ENCODE data around the gene UBAC2. TPM values are rescaled to one million over a fixed set of nuclear protein-coding genes. Genes with fewer than 3 reads are reported as not detected.

Gene UBAC2
- total and polyA plus RNA-seq, 9 donors: 38.7 to 87.5 (median 48.0) TPM

GRCh38 chr13:99280166-99280565 is 79.5 kb downstream of the UBAC2 start:
- WGBS, 3 donors: 96 to 97% (median 97%) methylated on average over 3 of the region's 3 CpGs
- intact Hi-C loops (cut with DNase I): no loop called here
- no peak overlapping the region for H3K27ac ChIP-seq

GRCh38 chr13:99281811-99282263 is 81.2 kb downstream of the UBAC2 start:
- H3K4me3 ChIP-seq: no peak overlapping the region
- whole genome bisulfite sequencing, 3 donors: 84 to 94% (median 92%) methylated on average over 5 of the region's 5 CpGs
- no peaks in the 10 kb centered on the region for H3K9me3 ChIP-seq
- no peaks in the 10 kb centered on the region for H3K27me3 ChIP-seq
- peaks cover 6% of the 10 kb centered on the region for H3K4me1 ChIP-seq (ENCODE audit: insufficient read depth)
- H3K36me3 ChIP-seq: no peaks in the 10 kb centered on the region
- DNase-seq: peak in 1 of 5 donors; percentile 28
- intact Hi-C loops (cut with DNase I): no loop called here
- no peak overlapping the region for H3K27ac ChIP-seq
- TF ChIP-seq CTCF (IDR thresholded peaks at IDR 0.05) (no peak), POLR2A (IDR thresholded peaks at IDR 0.05) (no peak), EP300 (IDR thresholded peaks at IDR 0.05) (peak; percentile 31)

More at GRCh38 chr13:99280166-99280565, 79.5 kb downstream of the UBAC2 start:
- H3K4me1 ChIP-seq (ENCODE audit: insufficient read depth): peaks cover 3% of the 10 kb centered on the region
- H3K36me3 ChIP-seq: no peaks in the 10 kb centered on the region
- no peak for TF ChIP-seq POLR2A (IDR thresholded peaks at IDR 0.05)
- TF ChIP-seq CTCF (IDR thresholded peaks at IDR 0.05): no peak
- no peak for TF ChIP-seq EP300 (IDR thresholded peaks at IDR 0.05)
- no peak for DNase-seq
- no peaks in the 10 kb centered on the region for H3K27me3 ChIP-seq
- no peak overlapping the region for H3K4me3 ChIP-seq
- H3K9me3 ChIP-seq: no peaks in the 10 kb centered on the region

- Histone ChIP-seq H3K4me1 (ENCODE audit: insufficient read depth) (peaks cover 6% of the 10 kb centered on the region), H3K27me3 (no peaks in the 10 kb centered on the region), H3K9me3 (no peaks in the 10 kb centered on the region), H3K27ac (no peak overlapping the region), H3K36me3 (no peaks in the 10 kb centered on the region), H3K4me3 (no peak overlapping the region)
- TF ChIP-seq EP300 (IDR thresholded peaks at IDR 0.05): no peak
- TF ChIP-seq CTCF (IDR thresholded peaks at IDR 0.05): no peak
- no peak for TF ChIP-seq POLR2A (IDR thresholded peaks at IDR 0.05)
- intact Hi-C loops (cut with DNase I): no loop called here
- WGBS, 3 donors: 59 to 80% (median 74%) methylated on average over 1 of the region's 1 CpG
- DNase-seq: no peak
These were observed 81.9 kb downstream of the UBAC2 start for GRCh38 chr13:99282264-99283231.

GRCh38 chr13:99285432-99286182 is 85.0 kb downstream of the UBAC2 start:
- intact Hi-C loops (cut with DNase I): no loop called here
- WGBS, 3 donors: 38 to 52% (median 48%) methylated on average over 10 of the region's 10 CpGs
- H3K9me3 ChIP-seq: no peaks in the 10 kb centered on the region
- H3K27ac ChIP-seq: peak overlapping the region in 1 of 2 donors; percentile 43
- TF ChIP-seq EP300 (IDR thresholded peaks at IDR 0.05) (no peak), POLR2A (IDR thresholded peaks at IDR 0.05) (no peak), CTCF (IDR thresholded peaks at IDR 0.05) (no peak)
- H3K27me3 ChIP-seq: no peaks in the 10 kb centered on the region
- H3K4me1 ChIP-seq (ENCODE audit: insufficient read depth): peaks cover 7% of the 10 kb centered on the region
- DNase-seq: peak; percentile 51 to 69 (median 61)
- H3K36me3 ChIP-seq: no peaks in the 10 kb centered on the region
- no peak overlapping the region for H3K4me3 ChIP-seq
